Fibroblast of upper back skin (primary cell): ENCODE measurements around the gene RARS1.
"Not testable (repeated sequence)": the region's sequence is repeated elsewhere in the genome, so short reads cannot be mapped to it uniquely, and the experiment has no call there.

Experiments
- DNase-seq: peaks from one replicate; pipeline ENCODE4 v3.0.0-alpha.2; 2013

RARS1 gene

GRCh38 chr5:168481330-168481788 is 4.9 kb upstream of the RARS1 start:
- DNase-seq, result no peak

GRCh38 chr5:168482361-168482760 is 3.9 kb upstream of the RARS1 start:
- DNase-seq, result no peak

GRCh38 chr5:168489059-168489458 is 2.8 kb downstream of the RARS1 start:
- no peak for DNase-seq

GRCh38 chr5:168494057-168494555 is 7.8 kb downstream of the RARS1 start:
- no peak for DNase-seq

- DNase-seq, result no peak
Measured at GRCh38 chr5:168502563-168503237, 16.4 kb downstream of the RARS1 start.

GRCh38 chr5:168513861-168514428 is 27.7 kb downstream of the RARS1 start:
- DNase-seq, result no peak

- no peak for DNase-seq
Measured at GRCh38 chr5:168525856-168526255, 39.6 kb downstream of the RARS1 start.

- no peak for DNase-seq
Measured at GRCh38 chr5:168527756-168528295, 41.6 kb downstream of the RARS1 start.

GRCh38 chr5:168528521-168529373 is 42.5 kb downstream of the RARS1 start, which contains the start of gene FBLL1:
TSS of gene FBLL1 (plus strand) at chr5:168529305. CDS start at chr5:168529505, 200 bp downstream.
- DNase-seq, result peak; percentile 41

- no peak for DNase-seq
Measured at GRCh38 chr5:168529374-168530234, 43.3 kb downstream of the RARS1 start.

GRCh38 chr5:168530621-168531150 is 44.4 kb downstream of the RARS1 start:
- DNase-seq, result peak; percentile 31

GRCh38 chr5:168531191-168531590 is 44.9 kb downstream of the RARS1 start:
- DNase-seq, result no peak

GRCh38 chr5:168531987-168532864 is 46.0 kb downstream of the RARS1 start:
- DNase-seq, result no peak

GRCh38 chr5:168534351-168534750 is 48.1 kb downstream of the RARS1 start:
- DNase-seq, result not testable (repeated sequence)

- DNase-seq, result no peak
Measured at GRCh38 chr5:168537176-168537575, 50.9 kb downstream of the RARS1 start.

GRCh38 chr5:168549554-168549953 is 63.3 kb downstream of the RARS1 start:
- no peak for DNase-seq

GRCh38 chr5:168550656-168551055 is 64.4 kb downstream of the RARS1 start:
- no peak for DNase-seq

- DNase-seq, result peak; percentile 94
Measured at GRCh38 chr5:168552146-168552545, 65.9 kb downstream of the RARS1 start.

- peak; percentile 14 for DNase-seq
Measured at GRCh38 chr5:168553377-168554130, 67.3 kb downstream of the RARS1 start.

- no peak for DNase-seq
Measured at GRCh38 chr5:168557389-168557788, 71.1 kb downstream of the RARS1 start.
